NB4 (cell line): Measurements from ENCODE around the gene PDZRN3.

ENCODE experiments used
- DNase-seq: peaks from one replicate; pipeline ENCODE4 v3.0.0; 2010; ENCODE audit warnings: low read depth
- H3K4me3 ChIP-seq: one replicate; pipeline ENCODE4 v1.5.1; 2011; ENCODE audit warnings: mild to moderate bottlenecking, low read depth, low read length, moderate library complexity
- MYC ChIP-seq: IDR thresholded peaks from 2 replicates; pipeline ENCODE4 v1.6.1; 2011; ENCODE audit warnings: low read depth, low read length
- POLR2A ChIP-seq: IDR thresholded peaks from 2 replicates; pipeline ENCODE4 v1.6.1; 2011; ENCODE audit warnings: mild to moderate bottlenecking; ENCODE audit not compliant: insufficient read length; ENCODE audit errors: extremely low read depth
- TF ChIP-seq, protein P1 (sequence below): IDR thresholded peaks from one replicate; pipeline ENCODE4 v1.5.1; 2012; ENCODE audit warnings: low read depth, low read length
- TF ChIP-seq, protein P2 (sequence below): IDR thresholded peaks from 2 replicates; pipeline ENCODE4 v1.6.1; 2011; ENCODE audit warnings: low read depth, low read length

The PDZRN3 gene

DNA sequence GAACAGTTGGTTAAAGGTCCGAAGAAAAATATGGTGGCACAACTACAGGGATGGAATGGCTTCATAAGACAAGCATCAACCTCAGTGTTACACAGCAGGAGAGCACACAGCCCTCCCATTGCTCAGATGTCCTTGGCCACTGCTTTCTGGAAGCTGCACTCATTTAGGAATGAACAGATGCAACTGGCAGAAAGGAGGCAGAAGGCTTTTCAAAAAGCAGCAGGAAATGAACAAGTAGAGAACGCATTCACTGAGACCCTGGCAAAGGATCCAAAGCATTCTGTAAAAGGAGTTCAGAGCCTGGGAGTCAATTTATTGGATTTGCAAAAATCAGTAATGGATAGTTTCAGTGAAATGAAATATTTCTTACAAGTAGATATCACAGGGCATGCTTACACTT, 101.1 kb downstream of the PDZRN3 start:
- no peak for DNase-seq
- H3K4me3 ChIP-seq: no peak overlapping the region
- TF ChIP-seq MYC: no peak
- TF ChIP-seq, protein P1, sequence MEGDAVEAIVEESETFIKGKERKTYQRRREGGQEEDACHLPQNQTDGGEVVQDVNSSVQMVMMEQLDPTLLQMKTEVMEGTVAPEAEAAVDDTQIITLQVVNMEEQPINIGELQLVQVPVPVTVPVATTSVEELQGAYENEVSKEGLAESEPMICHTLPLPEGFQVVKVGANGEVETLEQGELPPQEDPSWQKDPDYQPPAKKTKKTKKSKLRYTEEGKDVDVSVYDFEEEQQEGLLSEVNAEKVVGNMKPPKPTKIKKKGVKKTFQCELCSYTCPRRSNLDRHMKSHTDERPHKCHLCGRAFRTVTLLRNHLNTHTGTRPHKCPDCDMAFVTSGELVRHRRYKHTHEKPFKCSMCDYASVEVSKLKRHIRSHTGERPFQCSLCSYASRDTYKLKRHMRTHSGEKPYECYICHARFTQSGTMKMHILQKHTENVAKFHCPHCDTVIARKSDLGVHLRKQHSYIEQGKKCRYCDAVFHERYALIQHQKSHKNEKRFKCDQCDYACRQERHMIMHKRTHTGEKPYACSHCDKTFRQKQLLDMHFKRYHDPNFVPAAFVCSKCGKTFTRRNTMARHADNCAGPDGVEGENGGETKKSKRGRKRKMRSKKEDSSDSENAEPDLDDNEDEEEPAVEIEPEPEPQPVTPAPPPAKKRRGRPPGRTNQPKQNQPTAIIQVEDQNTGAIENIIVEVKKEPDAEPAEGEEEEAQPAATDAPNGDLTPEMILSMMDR: no peak
- TF ChIP-seq, protein P2, sequence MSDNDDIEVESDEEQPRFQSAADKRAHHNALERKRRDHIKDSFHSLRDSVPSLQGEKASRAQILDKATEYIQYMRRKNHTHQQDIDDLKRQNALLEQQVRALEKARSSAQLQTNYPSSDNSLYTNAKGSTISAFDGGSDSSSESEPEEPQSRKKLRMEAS: no peak
- TF ChIP-seq POLR2A: no peak

DNA sequence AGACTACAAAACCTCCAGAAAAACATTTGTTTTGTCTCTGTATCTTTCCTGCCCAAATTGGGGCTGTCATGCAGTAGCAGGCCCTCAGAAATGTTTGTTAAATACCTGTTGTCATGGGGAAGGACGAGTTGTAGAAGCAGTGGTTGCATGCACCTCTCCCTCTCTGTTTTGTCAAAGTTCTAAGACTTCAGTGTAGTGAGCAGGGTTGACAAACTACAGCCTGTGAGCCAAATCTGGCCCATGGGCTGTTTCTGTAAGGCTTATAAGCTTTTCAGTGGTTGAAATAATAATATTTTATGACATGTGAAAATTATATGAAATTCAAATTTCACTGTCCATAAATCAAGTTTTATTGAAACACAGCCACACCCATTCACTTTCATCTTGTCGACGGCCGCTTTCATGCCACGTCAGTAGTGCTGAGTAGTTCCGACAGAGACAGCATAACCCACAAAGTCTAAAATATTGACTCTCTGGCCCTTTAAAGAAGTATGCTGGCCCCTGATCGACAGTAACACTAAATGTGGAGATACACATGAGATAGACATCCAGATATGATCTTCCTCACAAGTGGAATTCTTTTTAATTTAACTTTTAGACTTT, 102.9 kb downstream of the PDZRN3 start:
- no peak overlapping the region for H3K4me3 ChIP-seq

DNA sequence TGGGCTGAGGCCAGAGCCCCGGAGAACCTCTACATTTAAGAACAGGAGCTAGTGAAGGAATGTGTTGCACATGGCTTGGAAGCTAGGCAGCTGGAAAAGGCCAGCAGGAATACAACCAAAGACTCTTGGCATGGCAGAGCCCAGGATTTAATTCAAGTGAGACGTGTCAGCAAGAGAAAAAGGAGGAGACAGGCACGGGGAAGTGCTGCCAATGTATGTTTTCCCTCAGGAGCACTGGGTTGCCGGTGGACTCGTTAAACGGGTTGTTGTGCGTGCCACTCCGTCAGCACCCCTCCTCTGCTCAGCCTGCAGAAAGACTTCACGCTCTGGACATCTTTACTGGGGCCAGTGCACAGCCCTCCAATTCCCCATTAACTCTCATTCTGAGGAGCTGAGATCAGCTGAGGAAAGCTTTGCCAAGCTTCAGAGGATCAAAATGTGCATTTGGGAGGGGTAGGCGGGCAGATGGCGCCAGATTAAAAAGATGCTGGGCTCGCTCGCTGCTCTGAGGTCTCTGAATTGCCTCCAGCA, 103.7 kb downstream of the PDZRN3 start:
- TF ChIP-seq POLR2A (no peak), MYC (no peak)
- TF ChIP-seq, protein P1: no peak
- TF ChIP-seq, protein P2: no peak
- H3K4me3 ChIP-seq: no peak overlapping the region
- no peak for DNase-seq

More for the DNA sequence above, 102.9 kb downstream of the PDZRN3 start:
- TF ChIP-seq POLR2A (no peak), MYC (no peak)
- TF ChIP-seq, protein P2: no peak
- TF ChIP-seq, protein P1: no peak
- DNase-seq: no peak

DNA sequence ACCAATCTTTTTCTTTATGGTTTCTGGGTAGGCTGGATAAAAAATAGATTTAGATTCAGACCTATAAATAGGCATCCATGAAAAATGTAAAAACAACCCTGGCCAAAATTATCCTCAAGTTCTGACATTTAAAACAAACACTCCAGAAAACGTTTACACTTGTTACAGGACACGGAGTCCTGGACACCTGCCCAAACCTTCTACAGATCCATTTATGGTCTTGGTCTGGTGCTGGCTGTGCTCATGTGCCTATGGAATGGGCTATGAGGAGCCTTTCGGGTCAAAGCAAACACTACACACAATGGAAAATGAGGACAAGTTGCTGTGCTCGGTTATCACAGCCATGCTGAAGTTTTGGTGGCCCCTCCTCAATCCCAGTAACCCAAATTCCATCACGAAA, 108.1 kb downstream of the PDZRN3 start:
- no peak for DNase-seq
- TF ChIP-seq, protein P2: no peak
- TF ChIP-seq POLR2A (no peak), MYC (no peak)
- TF ChIP-seq, protein P1: no peak
- H3K4me3 ChIP-seq: no peak overlapping the region

DNA sequence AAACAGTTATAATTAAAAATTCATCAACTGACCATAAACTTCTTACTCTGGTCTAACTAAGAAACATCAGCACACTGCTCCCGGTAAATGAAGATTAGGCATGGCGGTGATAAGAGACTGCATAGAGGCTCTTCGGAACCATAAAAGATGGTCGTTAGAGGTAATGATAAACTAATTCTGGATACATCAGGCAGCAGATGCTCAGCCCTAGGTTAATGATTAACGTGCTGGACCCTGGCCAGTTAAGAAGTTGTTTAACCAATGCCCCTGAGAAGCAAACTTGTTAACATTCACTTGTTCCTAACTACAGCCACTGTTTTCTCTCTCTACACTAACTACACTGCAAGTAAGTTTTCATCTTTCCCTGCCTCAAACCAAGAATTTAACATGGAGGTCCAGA, 111.5 kb downstream of the PDZRN3 start:
- H3K4me3 ChIP-seq: no peak overlapping the region
- DNase-seq: no peak
- TF ChIP-seq POLR2A (no peak), MYC (no peak)
- TF ChIP-seq, protein P1: no peak
- TF ChIP-seq, protein P2: no peak
